Sigmoid colon (tissue), 4 donors: ENCODE results near the gene UBTD2.

Experiments
- CTCF ChIP-seq, 4 experiments: fragments of 450-650 bp in 3 of 4; fragments of 200-600 bp in 1 of 4; IDR thresholded peaks; one replicate each; pipeline ENCODE4 v1.5.1; 2016 to 2019; ENCODE audit warnings: antibody characterized with exemption in 4 of 4, mild to moderate bottlenecking in 3 of 4, moderate library complexity in 2 of 4
- POLR2A ChIP-seq, 2 donors: fragments of 450-650 bp; IDR thresholded peaks; one replicate each; pipeline ENCODE4 v1.6.1; 2016; ENCODE audit warnings: antibody characterized with exemption in 2 of 2, mild to moderate bottlenecking in 2 of 2, moderate library complexity in 2 of 2
- POLR2AphosphoS5 ChIP-seq, 4 donors: sonication (generic); formaldehyde crosslinking; IDR thresholded peaks; one replicate each; pipeline ENCODE4 v1.6.1; 2017; ENCODE audit warnings: antibody characterized with exemption in 4 of 4

- TF ChIP-seq CTCF (IDR thresholded peaks at IDR 0.05), result no peak
- TF ChIP-seq POLR2A (IDR thresholded peaks at IDR 0.05), result no peak
- TF ChIP-seq POLR2AphosphoS5 (IDR thresholded peaks at IDR 0.05), result no peak
Measured at GRCh38 chr5:172200476-172200875, 83.1 kb downstream of the UBTD2 start.
